Hepatocyte (in vitro differentiated cells): ENCODE results near the gene GLT6D1.

ENCODE experiments used
- EZH2 ChIP-seq: fragments of 200-600 bp; sonication (generic); IDR thresholded peaks from 2 replicates; pipeline ENCODE4 v1.6.1; 2016; ENCODE audit warnings: antibody characterized with exemption, mild to moderate bottlenecking, borderline replicate concordance
- EZH2phosphoT487 ChIP-seq: fragments of 200-600 bp; sonication (generic); IDR thresholded peaks from one replicate; pipeline ENCODE4 v1.6.1; 2018; ENCODE audit warnings: antibody characterized with exemption, mild to moderate bottlenecking, low read depth, moderate library complexity; ENCODE audit not compliant: unreplicated experiment, severe bottlenecking
- TF ChIP-seq, protein P1 (sequence below): fragments of 200-600 bp; sonication (generic); IDR thresholded peaks from 2 replicates; pipeline ENCODE4 v1.5.1; 2016; ENCODE audit warnings: antibody characterized with exemption, mild to moderate bottlenecking; ENCODE audit not compliant: poor library complexity

DNA sequence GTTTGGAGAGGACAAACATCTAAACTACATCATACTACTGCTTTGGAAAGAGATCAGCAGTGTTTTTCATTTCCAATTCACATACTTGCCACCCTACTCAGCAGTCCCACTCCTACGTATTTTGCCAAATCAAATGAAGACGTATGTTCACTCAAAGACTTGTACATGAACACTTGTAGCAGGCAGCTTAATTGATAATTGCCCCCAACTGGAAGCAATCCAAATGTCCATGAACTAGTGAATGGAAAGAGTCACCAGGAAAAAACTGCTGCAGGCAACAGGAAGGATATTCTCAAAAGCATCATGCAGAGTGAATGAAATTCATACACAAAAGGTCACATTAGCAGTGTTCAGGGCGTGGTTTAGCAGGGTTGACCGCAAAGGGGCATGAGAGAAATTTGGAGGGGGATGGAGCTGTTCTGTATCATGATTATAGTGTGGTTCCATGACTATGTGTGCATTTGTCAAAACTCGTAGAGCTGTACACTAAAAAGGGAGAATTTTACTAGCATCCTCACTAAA, 39.0 kb downstream of the GLT6D1 start:
- TF ChIP-seq, protein P1, sequence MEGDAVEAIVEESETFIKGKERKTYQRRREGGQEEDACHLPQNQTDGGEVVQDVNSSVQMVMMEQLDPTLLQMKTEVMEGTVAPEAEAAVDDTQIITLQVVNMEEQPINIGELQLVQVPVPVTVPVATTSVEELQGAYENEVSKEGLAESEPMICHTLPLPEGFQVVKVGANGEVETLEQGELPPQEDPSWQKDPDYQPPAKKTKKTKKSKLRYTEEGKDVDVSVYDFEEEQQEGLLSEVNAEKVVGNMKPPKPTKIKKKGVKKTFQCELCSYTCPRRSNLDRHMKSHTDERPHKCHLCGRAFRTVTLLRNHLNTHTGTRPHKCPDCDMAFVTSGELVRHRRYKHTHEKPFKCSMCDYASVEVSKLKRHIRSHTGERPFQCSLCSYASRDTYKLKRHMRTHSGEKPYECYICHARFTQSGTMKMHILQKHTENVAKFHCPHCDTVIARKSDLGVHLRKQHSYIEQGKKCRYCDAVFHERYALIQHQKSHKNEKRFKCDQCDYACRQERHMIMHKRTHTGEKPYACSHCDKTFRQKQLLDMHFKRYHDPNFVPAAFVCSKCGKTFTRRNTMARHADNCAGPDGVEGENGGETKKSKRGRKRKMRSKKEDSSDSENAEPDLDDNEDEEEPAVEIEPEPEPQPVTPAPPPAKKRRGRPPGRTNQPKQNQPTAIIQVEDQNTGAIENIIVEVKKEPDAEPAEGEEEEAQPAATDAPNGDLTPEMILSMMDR = no peak
- TF ChIP-seq EZH2 (no peak), EZH2phosphoT487 (no peak)
